Kidney epithelial cell (primary cell): ENCODE results near the gene NME7. TPM values are rescaled to one million over a fixed set of nuclear protein-coding genes. Genes with fewer than 3 reads are reported as not detected.

Experiments
- DNase-seq: peaks from one replicate; pipeline ENCODE4 v3.0.0-alpha.2; 2010; ENCODE audit warnings: low read depth
- H3K27me3 ChIP-seq: 2 replicates; pipeline ENCODE4 v1.6.0; 2011; ENCODE audit warnings: low read length; ENCODE audit not compliant: control insufficient read depth, insufficient read depth
- H3K36me3 ChIP-seq: 2 replicates; pipeline ENCODE4 v1.5.1; 2011; ENCODE audit warnings: low read length; ENCODE audit not compliant: control insufficient read depth, insufficient read depth
- H3K4me3 ChIP-seq: 2 replicates; pipeline ENCODE4 v1.5.1; 2011; ENCODE audit warnings: low read depth, mild to moderate bottlenecking, control low read depth, low read length
- CTCF ChIP-seq: IDR thresholded peaks from 2 replicates; pipeline ENCODE4 v1.5.1; 2011; ENCODE audit warnings: mild to moderate bottlenecking, moderate library complexity, low read length, control low read depth, inconsistent platforms; ENCODE audit not compliant: insufficient read depth, poor library complexity, severe bottlenecking
- total RNA-seq: library from RNA; depleted of rRNA; stranded (reverse); fragments of >200 nt; gene quantifications from 2 replicates; pipeline ENCODE4 v1.2.3, GENCODE V29; 2015

NME7 gene
- total RNA-seq, 1 donor from 2014 or later, result 24.4 TPM

GRCh38 chr1:169121146-169121923, 246.3 kb downstream of the NME7 start:
- no peak for DNase-seq
- H3K36me3 ChIP-seq, result no peaks in the 10 kb centered on the region
- no peaks in the 10 kb centered on the region for H3K27me3 ChIP-seq
- TF ChIP-seq CTCF, result no peak
- no peak overlapping the region for H3K4me3 ChIP-seq

GRCh38 chr1:169120066-169120465, 247.5 kb downstream of the NME7 start:
- Histone ChIP-seq H3K4me3 (no peak overlapping the region), H3K27me3 (no peaks in the 10 kb centered on the region), H3K36me3 (no peaks in the 10 kb centered on the region)
- no peak for DNase-seq
- no peak for TF ChIP-seq CTCF

- Histone ChIP-seq H3K36me3 (no peaks in the 10 kb centered on the region), H3K4me3 (no peak overlapping the region), H3K27me3 (no peaks in the 10 kb centered on the region)
- no peak for TF ChIP-seq CTCF
- no peak for DNase-seq
Measured at GRCh38 chr1:169119405-169119804, 248.2 kb downstream of the NME7 start.

DNA sequence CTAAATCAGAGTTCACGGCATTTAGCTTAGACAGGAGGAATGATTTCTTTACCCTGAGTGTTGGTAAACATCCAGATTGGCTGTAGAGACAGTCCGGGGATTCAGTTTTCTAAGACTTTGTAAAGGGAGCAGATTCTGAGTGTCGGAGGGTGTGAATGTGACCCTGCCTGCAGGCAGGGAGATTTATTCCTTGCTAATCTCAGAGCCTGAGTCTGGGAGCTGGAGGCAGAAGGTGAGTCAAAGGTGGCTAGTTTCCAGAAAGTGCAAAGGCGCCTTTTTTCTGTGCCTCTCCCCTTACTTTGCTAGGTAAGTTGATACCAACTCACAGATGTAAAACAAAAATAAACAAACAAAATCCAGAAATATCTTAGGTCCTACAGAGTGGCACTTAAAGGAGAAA, 249.4 kb downstream of the NME7 start:
- no peak overlapping the region for H3K4me3 ChIP-seq
- H3K27me3 ChIP-seq, result no peaks in the 10 kb centered on the region
- no peak for TF ChIP-seq CTCF
- H3K36me3 ChIP-seq, result no peaks in the 10 kb centered on the region
- DNase-seq, result no peak

GRCh38 chr1:169117599-169117998, 250.0 kb downstream of the NME7 start:
- DNase-seq, result no peak
- H3K36me3 ChIP-seq, result no peaks in the 10 kb centered on the region
- no peaks in the 10 kb centered on the region for H3K27me3 ChIP-seq
- H3K4me3 ChIP-seq, result no peak overlapping the region
- TF ChIP-seq CTCF, result no peak

DNA sequence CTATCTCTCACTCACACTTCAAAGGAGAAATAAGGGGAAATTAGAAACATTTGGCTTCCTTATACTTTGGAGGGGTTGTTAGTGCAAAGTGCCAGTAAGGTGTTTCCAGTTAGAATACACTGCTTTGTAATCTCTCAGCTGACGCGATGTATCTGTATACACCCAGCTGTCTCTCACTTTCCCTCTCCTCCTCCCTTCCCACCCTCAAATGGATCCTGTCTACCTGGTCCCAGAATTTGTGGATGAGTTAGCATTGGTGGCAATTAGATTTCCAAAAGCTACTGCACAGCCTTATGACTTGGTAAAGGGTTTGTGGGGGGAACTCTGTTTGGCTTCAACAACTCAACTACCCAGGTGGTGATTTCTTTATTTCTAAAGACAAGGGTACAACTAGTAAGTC, 250.6 kb downstream of the NME7 start:
- Histone ChIP-seq H3K27me3 (no peaks in the 10 kb centered on the region), H3K4me3 (no peak overlapping the region), H3K36me3 (no peaks in the 10 kb centered on the region)
- TF ChIP-seq CTCF, result no peak
- DNase-seq, result no peak
